ENCODE measurements around the gene GJA3.
"Not testable (repeated sequence)": the region's sequence is repeated elsewhere in the genome, so short reads cannot be mapped to it uniquely, and the experiment has no call there.

Gene GJA3

DNA sequence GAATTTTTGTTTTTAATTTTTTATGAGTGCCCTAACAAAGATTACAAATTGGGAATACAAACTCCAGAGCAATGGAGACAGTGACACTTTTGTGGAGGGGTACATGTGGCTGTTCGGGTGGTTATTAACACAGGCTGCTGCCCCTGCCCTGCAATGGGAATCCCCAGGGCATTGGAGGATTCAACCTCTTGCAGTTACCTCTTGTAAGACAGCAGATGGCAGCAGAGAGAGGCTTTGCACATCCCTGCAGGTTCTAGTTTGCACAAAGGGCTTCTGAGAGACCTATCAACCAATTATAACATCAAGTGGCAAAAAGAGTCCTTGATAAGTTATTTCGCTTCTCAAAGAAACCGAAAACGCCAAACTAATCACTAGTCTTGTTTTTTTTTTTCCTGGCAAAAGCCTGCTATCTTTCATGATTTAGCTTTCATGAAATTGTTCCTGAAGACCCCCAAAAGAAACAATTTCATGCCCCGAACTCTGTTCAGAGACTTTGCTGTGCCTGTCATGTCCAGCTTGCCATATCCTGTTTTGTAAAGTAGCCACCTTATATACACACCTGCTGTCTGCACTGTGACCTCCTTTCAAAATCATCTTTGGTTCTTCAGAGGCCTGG lies 21.5 kb upstream of the GJA3 start:
- DNase-seq, result peak; percentile 20 to 75 (median 58)

DNA sequence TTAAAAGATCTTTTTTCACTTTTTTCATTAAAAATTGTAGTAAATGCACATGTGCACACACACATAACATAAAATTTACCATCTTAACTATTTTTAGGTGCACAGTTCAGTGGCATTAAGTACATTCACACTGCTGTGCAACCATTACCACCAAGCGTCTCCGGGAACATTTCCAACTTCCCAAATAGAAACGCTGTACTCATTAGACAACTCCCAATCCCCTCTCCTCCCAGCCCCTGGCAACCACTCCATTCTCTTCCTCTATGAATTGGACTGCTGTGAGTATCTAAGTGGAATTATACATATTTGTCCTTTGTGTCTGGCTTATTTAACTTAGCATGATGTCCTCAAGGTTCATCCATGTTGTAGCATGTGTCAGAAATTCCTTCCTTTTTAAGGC lies 20.3 kb upstream of the GJA3 start:
- no peak for DNase-seq

DNA sequence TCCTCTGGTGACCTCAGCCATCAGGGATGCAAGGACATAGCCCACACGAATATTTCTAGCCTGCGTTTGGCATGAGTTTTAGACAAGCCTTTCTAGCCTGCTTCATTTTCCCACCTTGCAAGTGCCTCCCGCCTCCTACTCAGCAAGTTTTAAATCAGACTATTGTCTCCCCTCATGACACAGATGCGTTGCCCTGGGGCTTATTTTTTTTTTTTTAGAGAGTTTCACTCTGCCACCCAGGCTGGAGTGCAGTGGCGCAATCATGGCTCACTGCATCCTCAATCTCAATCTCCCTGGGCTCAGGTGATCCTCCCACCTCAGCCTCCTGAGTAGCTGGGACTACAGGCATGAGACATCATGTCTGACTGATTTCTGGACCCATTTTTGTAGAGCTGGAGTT lies 17.3 kb upstream of the GJA3 start:
- no peak for DNase-seq

DNA sequence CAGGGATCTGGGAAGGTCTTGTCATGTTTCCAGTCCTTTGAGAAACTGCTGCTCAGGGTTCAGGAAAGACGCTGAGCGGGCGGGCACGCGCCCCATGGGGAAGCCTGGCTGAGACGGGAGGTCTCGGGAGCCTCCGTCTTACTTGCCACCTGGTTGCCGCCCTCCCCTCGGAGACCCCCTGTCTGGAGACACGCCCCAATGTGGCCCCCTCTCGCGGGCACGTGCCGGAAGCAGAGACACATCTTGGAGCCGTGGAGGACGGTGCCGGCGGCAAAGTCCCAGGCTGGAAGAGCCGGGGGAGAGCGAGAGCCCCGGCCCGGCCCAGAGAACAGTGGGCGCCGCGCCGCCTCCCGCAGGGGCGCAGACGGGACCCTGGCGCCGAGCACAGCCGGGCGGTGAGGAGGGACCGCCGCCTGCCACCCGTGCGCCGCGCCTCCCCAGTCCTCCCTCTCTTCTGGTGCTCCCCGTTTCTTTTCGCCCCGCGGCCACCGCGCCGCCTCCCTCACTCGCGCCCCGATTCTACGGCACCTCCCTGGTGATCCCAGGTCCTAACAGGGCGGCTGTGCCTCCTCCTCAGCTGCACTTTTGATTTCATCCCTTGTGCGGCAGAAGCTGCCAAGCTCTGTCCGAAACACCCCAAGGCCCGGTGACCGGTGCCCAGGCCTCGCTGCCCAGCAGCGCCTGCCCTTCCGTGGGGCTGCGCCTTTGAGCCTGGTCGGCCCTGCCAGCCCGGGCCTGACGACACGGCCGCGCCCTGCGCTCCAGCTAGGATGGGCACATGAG lies 16.4 kb upstream of the GJA3 start:
- no peak for DNase-seq

DNA sequence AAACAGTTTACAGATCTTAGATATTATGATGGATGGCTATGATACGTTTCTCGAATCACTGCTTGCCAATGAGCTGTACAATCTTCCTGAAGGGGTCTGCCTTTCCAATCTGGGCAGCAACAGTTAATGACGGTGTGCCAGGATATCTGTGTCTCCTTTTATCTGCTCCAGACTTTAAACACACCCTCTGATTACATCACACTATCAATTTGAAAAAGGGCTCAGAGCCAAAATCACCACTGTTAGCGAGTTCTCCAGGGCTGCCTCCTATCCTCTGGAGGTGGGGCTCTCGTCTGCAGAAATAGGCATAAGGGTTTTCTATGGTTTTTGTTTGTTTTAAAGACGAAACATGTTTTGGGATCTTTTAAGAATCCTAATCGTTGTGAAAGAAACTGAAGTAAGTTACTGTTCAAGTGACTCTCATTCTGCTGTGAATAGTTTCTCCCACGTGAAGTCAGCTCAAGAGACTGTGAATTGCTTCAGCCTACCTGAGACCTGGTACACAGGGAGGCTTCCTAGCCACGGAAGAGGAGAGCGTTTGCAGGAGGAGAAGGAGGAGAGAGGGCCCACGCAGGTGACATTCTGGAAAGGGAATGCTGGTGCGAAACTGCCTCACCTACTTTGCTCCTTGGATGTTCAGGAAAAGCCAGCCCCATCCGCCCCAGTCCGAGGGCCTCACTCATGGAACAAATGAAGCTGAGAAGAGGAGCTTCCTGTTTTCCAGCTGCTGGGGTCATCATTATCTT lies 15.2 kb upstream of the GJA3 start:
- DNase-seq, result no peak

DNA sequence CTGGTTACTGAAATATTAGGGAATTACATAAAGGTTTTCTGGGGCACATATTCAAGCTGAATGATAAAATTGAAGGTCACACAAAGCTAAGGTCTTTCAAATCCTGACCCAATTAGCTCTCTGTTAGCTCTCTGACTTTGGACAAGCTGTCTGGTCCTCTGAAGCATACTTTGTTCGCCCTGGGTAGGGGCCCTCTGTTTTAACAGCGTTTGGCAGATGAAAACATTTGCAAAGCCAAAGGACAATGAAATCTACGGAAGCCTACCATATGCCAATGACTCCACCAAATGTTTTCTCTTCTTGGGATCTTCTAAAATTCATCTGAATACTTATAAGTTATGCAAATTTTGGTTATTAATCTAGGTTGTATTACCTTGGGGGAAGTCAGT lies 14.5 kb upstream of the GJA3 start:
- DNase-seq, result no peak

DNA sequence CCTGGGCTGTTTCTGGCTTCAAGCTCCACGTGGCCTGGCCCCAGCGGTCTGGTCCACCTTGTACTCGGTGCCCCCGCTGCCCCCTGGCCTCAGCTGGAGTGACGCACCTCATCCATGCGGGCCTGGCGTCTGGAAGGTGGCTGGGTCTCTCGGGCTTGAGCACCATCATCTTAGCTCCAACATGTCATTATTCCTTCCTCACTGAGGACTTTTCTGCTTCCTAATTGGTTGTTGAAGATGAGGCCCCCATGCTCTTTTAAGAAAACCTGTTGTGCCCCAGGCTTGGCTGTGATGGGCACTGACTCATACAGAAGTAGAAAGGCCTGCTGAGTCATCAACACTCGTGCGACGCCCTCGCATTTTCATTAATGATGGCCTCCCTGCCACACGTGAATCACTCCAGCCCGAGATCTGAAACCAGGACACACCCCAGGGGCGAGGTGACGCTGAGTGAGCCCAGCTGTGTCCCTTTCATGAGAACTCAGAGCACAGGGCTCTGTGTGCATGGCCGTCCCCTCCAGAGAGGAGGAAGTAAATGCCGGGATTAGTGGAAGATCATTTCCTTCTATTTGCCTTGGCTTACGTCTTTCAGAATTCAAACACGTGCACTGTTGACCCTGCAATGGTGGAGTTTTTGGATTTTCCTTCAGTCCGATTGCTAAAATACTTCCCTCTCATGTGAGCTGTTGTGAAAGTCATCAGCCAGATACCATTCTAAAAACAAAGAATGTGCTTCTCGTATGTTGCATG lies 14.0 kb upstream of the GJA3 start:
- DNase-seq, result peak in 2 of 3 experiments; percentile 14 to 45

DNA sequence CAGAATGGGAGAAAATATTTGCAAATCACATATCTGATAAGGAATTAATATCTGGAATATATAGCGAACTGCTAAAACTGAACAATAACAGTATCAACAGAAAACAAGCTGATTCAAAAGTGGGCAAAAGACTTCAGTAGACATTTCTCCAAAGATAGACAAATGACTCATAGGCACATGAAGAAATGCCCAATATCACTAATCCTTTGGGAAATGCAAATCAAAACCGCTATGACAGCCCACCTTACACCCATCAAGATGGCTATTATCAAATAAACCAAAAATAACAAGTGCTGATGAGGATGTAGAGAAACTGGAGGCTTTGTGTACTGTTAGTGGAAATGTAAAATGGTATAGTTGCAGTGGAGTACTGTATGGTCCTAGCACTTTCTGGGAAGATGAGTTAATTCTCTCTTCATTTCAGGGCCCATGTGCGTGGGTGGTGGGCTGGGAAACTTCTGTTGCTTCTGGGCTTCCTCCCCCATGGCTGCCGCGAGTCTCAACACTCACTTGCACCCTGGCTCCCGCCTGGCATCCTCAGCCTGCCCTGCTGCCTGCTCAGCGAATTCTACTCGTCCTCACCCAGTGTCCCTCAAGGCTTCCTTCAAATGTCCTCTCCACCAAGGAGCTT lies 12.4 kb upstream of the GJA3 start:
- no peak for DNase-seq

DNA sequence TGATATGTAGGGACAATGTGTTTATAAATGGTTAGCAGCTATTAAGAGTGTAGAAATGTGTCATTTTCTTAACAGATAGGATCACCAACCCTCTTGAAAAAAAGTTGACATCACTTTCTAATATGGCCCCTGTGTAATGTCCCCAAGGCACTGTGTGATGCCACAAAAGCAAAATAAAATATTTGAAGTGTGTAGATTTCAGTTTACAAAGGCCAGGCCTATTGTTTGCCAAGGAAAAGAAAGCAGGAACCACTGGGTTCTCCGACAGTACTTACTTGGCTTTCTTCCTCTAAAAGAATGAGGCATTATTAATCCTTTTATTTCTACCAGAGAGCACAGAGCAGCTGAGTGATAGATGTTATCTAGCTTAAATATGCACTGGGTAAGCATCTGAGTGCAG lies 10.5 kb upstream of the GJA3 start:
- no peak for DNase-seq

DNA sequence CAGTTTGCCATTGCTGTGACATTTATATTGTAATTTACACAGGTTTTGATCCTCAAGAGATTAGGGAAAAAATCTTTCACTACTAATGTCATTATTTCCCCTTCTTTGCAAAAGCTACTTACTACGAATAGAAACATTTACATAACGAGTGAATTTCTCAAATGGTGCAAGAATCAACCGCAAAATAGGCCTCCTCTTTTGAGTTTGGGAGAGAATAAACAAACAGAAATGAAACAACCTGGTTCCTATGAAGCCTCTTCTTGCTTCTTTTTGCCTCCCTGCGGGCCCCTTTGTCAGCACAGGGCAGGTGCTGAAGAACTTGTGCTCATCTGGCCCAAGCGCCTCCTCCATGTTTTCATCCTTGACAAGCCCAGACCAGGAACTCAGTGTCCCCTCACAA lies 10.1 kb upstream of the GJA3 start:
- DNase-seq, result no peak

DNA sequence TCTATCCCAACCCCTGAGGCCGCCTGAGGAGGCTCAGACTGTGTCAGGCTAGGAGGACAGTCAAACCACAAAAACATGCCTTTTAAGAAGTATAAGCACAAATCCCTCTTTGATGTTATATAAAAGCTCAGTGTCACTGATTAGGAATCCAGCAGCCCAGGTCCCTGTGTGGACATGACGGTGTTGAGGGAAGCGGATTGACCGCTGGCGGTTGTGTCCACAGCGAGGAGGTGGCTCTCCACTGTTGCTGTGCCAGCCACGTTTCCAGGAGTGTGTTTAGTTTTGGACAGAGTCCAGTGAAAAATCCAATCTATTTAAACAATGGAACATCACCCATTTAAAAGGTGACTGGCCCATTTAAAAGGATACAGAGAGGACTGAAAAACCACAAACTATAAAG lies 7.5 kb upstream of the GJA3 start:
- DNase-seq, result no peak

DNA sequence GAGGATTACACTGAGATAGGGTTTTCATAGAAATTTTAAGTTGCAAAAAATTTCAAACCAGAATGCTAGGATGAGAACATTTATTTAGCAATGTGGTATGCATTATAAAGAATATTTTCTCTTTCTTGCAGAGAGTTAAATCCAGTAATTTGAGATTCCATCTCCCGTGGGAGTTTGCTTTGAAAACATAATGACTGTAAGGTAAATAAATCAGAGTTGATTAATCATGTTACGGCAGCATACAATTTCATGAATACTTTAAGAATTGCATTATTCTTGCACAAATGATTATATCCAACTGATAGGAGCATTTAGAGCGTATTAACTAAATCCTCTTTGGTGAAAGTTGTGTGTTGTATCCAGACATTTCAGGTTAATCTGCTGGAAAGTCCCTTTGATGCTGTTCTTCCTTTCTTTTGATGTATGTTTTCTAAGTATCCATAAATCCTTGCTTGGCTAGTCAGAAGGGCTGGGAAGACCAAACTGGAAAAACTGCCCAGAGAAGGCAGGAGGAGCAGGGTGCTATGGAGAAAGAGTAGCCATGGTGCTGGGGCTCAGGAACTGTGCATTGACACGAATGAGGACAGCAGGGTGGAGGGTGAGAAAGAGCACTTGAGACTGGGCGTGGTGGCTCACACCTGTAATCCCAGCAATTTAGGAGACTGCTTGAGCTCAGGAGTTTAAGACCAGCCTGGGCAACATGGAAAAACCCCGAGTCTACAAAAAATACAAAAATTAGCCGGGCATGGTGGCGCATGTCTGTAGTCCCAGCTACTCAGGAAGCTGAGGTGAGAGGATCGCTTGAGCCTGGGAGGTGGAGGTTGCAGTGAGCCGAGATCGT lies 4.8 kb upstream of the GJA3 start:
- peak; percentile 2 to 40 (median 13) for DNase-seq

DNA sequence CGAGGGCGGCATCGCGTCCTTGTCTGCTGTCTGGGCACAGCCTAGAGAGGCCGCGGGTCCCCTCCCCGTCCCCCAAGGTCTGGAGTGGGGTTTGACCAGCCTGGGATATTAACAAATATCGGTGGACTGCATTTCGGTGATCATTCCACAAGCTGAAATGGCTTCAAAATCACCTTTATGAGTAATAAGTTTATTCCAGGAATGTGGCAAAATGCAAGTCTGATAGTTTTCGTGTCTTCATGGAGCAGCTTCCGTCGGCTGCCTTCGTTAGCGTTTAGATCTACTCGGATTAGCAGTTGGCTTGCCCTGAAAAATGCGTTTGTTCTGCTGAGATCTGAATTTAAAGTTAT lies 1.1 kb upstream of the GJA3 start:
- DNase-seq, result no peak

DNA sequence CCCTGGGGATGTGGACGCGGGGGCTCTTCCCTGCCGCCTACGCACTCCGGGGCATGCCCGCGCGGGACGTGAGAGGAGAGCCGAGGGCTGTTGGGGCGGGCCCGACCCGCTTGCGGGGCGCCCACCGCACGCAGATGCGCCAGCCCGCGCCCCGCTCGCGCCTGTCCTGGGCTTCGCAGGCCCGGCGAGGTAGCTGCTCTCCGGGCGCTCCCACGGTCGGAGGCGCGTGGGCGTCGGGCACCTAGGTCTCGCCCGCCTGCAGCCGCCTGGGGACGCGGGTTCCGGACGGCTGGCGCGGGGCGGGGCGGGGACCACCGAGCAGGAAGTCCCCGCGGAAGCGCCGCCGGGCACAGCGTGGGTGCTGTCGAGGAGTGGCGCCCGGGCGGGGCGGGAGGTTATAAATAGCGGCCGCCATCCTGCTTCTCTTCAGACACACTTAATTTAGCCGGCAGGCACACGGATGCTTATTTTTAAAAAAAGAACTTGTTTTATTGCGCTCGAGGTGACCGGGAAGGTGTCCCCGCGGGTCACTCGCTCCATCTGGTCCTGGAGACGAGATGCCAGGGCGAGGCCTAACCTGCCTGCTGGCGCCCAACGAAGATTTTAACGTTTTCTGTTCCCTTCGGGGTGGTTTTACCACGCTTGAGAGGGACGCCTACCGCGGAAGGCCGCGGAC lies 561 bp upstream of the GJA3 start:
- DNase-seq, result no peak

DNA sequence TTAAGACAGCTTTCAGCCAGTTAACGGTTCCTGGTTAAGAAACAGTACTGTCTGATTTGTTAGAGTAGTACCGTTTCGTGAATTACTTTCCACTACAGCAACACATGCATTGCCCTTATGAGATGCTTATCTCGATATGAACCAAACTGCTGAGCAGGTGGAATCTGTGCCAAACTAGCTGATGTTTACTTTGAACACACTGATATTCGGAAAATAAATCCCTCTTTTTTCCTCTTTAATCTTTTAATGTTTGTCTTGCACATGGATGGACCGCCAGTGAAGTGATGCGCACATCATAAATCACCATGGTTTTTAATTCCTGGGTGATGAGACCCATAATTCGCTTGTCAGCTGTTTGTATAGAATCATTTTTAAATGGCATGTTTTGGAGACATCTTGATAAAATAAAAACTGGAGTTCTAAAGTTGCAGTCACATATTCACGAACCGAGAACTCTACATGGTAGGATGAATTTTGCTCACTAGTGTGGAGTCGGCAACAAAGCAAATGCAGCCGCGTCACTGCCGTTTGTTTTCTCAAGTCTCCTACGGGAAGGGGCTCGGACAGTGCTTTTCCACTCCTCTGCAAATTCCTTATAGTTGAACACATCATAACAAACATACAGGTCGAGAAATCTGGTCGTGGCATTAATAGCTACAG lies 1.1 kb downstream of the GJA3 start:
- DNase-seq, result peak in 2 of 3 experiments; percentile 33 to 55

DNA sequence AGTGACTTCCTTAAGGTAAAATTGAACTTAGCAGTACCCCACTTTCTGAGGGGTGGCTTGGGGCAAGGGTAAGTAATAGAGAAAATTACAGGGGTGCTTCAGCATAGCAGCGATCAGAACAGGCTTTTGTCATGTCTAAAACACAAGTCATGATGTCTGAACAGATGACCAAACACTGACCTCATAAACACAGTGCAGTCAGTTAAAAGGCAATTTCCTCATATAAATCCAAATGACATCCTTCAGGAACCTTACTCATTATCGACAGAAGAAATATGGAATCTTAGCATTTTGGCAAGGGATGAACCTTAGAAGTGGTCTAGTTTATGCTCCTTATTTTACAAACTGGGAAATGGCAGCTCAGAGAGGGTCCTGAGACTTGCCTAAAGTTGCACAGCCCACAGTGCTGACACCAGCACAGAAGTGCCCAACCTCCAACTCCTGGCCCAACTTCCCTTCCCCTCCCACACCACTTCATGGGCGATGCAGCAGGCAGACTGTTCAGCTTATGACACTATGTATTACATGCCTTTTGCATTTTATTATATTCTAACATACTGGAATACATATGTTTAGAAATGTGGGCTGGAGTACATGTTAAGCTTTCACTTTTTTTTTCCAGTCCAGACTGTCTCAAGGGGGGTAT lies 3.6 kb downstream of the GJA3 start:
- no peak for DNase-seq

DNA sequence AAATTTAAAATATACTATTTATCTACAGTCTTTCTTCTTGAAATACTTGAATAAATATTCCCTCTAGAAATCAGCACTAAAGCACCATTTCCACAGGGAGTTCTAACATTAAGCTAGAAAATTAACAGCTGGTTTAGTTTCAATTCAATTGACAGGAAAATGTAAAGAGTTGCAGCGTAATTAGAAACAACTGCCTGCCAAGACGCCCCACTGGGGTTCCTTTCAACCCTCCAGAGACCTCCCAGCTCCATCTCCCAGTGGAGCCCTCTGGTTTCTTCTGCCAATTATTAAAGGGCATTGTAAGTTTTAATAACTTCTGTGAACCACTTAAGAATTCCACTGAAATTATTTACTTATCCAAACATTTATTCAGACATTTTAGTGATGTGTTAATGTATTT lies 4.2 kb downstream of the GJA3 start:
- DNase-seq, result peak in 1 of 3 experiments; percentile 10

DNA sequence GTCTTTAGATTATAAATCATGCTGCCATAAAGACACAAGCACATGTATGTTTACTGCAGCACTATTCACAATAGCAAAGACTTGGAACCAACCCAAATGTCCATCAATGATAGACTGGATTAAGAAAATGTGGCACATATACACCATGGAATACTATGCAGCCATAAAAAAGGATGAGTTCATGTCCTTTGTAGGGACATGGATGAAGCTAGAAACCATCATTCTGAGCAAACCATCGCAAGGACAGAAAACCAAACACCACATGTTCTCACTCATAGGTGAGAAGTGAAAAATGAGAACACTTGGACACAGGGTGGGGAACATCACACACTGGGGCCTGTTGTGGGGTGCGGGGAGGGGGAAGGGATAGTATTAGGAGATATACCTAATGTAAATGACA lies 7.6 kb downstream of the GJA3 start:
- not testable (repeated sequence) for DNase-seq

DNA sequence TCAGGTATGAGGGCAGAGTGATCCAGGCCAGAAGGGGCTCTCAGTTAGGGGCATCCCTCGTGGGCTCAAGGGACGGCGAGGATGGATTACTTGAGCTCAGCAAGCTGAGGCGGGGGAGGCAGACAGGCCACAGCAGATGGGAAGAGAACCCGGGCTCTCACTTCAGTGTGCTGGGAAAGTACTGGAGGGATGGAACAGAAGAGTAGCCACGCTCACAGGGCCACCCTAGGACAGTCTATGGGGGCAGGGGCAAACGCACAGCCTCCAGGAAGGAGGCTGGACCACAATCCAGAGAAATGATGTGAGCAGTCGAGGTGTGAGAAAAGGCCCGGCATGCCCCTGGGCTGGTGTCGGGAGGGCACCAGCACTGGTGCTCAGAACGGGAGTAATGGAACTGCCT lies 9.2 kb downstream of the GJA3 start:
- DNase-seq, result no peak

DNA sequence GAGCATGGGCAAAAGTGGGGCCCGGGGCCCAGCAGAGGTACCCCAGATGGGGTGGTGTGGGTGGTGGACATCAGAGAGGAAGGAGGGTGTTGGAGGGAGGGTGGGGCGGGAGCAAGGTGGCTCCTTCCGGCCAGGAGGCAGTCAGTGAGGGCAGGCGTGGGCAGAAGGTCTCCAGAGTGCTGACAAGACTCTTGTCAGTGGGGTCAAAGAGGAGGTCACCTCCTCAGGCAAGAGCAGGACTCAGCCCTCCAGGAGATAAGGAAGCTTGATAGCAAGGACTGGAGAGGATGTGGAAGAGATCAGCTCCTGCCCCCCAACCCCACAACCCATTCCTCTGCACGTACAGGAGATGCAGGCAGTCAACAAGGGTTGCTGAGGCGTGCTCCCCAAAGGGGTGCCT lies 9.8 kb downstream of the GJA3 start:
- no peak for DNase-seq

Measured in NCI-H1417 (cell line).